GM18867 (cell line): Measurements from ENCODE around the gene OSBP.

ENCODE experiments used
- ATAC-seq: cut with Tn5 transposase; IDR thresholded peaks from one replicate; pipeline ENCODE4 v1.9.1; 2021; ENCODE audit warnings: mild to moderate bottlenecking, moderate library complexity; ENCODE audit not compliant: unreplicated experiment

OSBP gene

GRCh38 chr11:59610289-59610688 is 5.3 kb downstream of the OSBP start:
- no peak for ATAC-seq

- no peak for ATAC-seq
These were observed 7.7 kb downstream of the OSBP start for GRCh38 chr11:59607703-59608454.

GRCh38 chr11:59602432-59602831 is 13.1 kb downstream of the OSBP start:
- ATAC-seq: no peak

- no peak for ATAC-seq
These were observed 13.8 kb downstream of the OSBP start for GRCh38 chr11:59601788-59602187.

GRCh38 chr11:59600636-59601035 is 14.9 kb downstream of the OSBP start:
- ATAC-seq: no peak

- ATAC-seq: no peak
These were observed 15.3 kb downstream of the OSBP start for GRCh38 chr11:59600234-59600633.

- no peak for ATAC-seq
These were observed 16.6 kb downstream of the OSBP start for GRCh38 chr11:59598961-59599360.

GRCh38 chr11:59584294-59584693 is 31.3 kb downstream of the OSBP start:
- ATAC-seq: no peak

GRCh38 chr11:59582006-59582405 is 33.6 kb downstream of the OSBP start:
- no peak for ATAC-seq

GRCh38 chr11:59578369-59578768 is 37.2 kb downstream of the OSBP start:
- ATAC-seq: no peak

GRCh38 chr11:59575505-59575904 is 40.1 kb downstream of the OSBP start:
- ATAC-seq: no peak

- ATAC-seq: no peak
These were observed 40.6 kb downstream of the OSBP start for GRCh38 chr11:59574932-59575502.

- ATAC-seq: no peak
These were observed 41.1 kb downstream of the OSBP start for GRCh38 chr11:59574467-59574866.

GRCh38 chr11:59573216-59573615 is 42.4 kb downstream of the OSBP start:
- ATAC-seq: no peak

- no peak for ATAC-seq
These were observed 43.5 kb downstream of the OSBP start for GRCh38 chr11:59572091-59572490.

GRCh38 chr11:59562292-59562691 is 53.3 kb downstream of the OSBP start:
- ATAC-seq: no peak

GRCh38 chr11:59560702-59561473 is 54.7 kb downstream of the OSBP start:
- peak; percentile 50 for ATAC-seq

GRCh38 chr11:59560290-59560701 is 55.3 kb downstream of the OSBP start:
- peak; percentile 41 for ATAC-seq

- ATAC-seq: peak; percentile 9
These were observed 55.7 kb downstream of the OSBP start for GRCh38 chr11:59559886-59560285.

GRCh38 chr11:59558270-59558643 is 57.3 kb downstream of the OSBP start:
- ATAC-seq: no peak

- no peak for ATAC-seq
These were observed 58.6 kb downstream of the OSBP start for GRCh38 chr11:59556917-59557348.
